Endodermal cell (in vitro differentiated cells): ENCODE data around the gene OR10A2. TPM values are rescaled to one million over a fixed set of nuclear protein-coding genes. Genes with fewer than 3 reads are reported as not detected.

Experiments
- DNase-seq: peaks from one replicate; pipeline ENCODE4 v3.0.0-alpha.2; 2017
- H3K27ac ChIP-seq: 2 replicates; pipeline ENCODE4 v1.5.1; 2013; ENCODE audit warnings: mild to moderate bottlenecking, low read depth, low read length, moderate library complexity
- H3K27me3 ChIP-seq: 2 replicates; pipeline ENCODE4 v1.6.1; 2013; ENCODE audit warnings: mild to moderate bottlenecking, low read length, moderate library complexity; ENCODE audit not compliant: insufficient read depth, control insufficient read depth, poor library complexity, severe bottlenecking
- H3K36me3 ChIP-seq: 2 replicates; pipeline ENCODE4 v1.7.0; 2013; ENCODE audit warnings: mild to moderate bottlenecking, low read length, moderate library complexity; ENCODE audit not compliant: control insufficient read depth, insufficient read depth
- H3K4me1 ChIP-seq: one replicate; pipeline ENCODE4 v1.7.0; 2013; ENCODE audit warnings: low read length; ENCODE audit not compliant: control insufficient read depth, insufficient read depth
- H3K4me3 ChIP-seq: 2 replicates; pipeline ENCODE4 v1.5.1; 2013; ENCODE audit warnings: mild to moderate bottlenecking, low read length, moderate library complexity
- H3K9ac ChIP-seq: 2 replicates; pipeline ENCODE4 v1.6.1; 2013; ENCODE audit warnings: mild to moderate bottlenecking, low read length, moderate library complexity; ENCODE audit not compliant: poor library complexity, severe bottlenecking; ENCODE audit errors: extremely low read depth
- H3K9me3 ChIP-seq: 2 replicates; pipeline ENCODE4 v1.6.1; 2013; ENCODE audit warnings: mild to moderate bottlenecking, low read length, moderate library complexity; ENCODE audit not compliant: control insufficient read depth
- H3K27ac Mint-ChIP-seq: 2 replicates; pipeline ENCODE4 v1.8.0; 2020; ENCODE audit warnings: mixed read lengths
- H3K27me3 Mint-ChIP-seq: 2 replicates; pipeline ENCODE4 v1.8.0; 2021; ENCODE audit warnings: mild to moderate bottlenecking, mixed read lengths; ENCODE audit not compliant: insufficient read depth
- H3K36me3 Mint-ChIP-seq: 2 replicates; pipeline ENCODE4 v1.8.0; 2020; ENCODE audit warnings: low read depth, mixed read lengths
- H3K4me1 Mint-ChIP-seq: 2 replicates; pipeline ENCODE4 v1.8.0; 2020; ENCODE audit warnings: mixed read lengths
- H3K4me3 Mint-ChIP-seq: 2 replicates; pipeline ENCODE4 v1.8.0; 2020; ENCODE audit warnings: mild to moderate bottlenecking, moderate library complexity, mixed read lengths
- H3K9me3 Mint-ChIP-seq: 2 replicates; pipeline ENCODE4 v1.8.0; 2020; ENCODE audit warnings: mild to moderate bottlenecking, mixed read lengths
- WGBS, 2 experiments: methylation state at CpG; one replicate each; pipeline versions ENCODE4 v1.1.5 to v1.1.7; 2013; ENCODE audit warnings: missing lambda C conversion rate in 2 of 2, mixed read lengths in 1 of 2; ENCODE audit not compliant: insufficient coverage in 1 of 2, insufficient read length in 1 of 2; 5-methylcytosine and 5-hydroxymethylcytosine counted together
- total RNA-seq, 2 donors: library from RNA; stranded (reverse); fragmentation: NEBNext Ultra II Directional in 1 of 2; extraction: Animal tissue kit (Norgen Biotek cat#: 25700) in 1 of 2; gene quantifications; 2 replicates in 1 of 2; 3 replicates in 1 of 2; pipeline ENCODE4 v1.2.1, GENCODE V29; 2021
- TF ChIP-seq, protein P1 (sequence below): fragments of 200-600 bp; sonication (generic); conservative IDR thresholded peaks from 2 replicates; pipeline ENCODE4 v1.5.0; 2021; ENCODE audit warnings: antibody characterized with exemption, mild to moderate bottlenecking

Gene OR10A2
- total RNA-seq, 2 donors from 2014 or later: not detected

DNA sequence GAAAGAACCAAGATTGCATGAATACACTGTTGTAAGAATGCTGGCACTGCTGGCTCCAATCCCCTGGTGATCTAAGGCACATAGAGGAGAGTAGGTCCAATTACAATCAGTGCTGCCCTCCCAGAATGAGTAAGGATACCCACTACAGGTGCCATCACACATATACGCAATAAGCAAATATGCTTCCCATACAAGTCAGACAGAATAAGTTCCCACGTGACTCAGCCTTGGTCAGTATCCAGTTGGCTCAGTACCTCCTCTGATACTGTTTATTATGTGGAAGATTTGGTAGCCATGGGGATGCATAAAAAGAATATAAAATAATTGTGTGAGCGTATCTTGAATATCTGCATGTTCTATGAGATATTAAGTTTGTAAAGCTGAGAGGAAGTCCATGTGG is 49.1 kb downstream of the OR10A2 start:
- no peaks in the 10 kb centered on the region for H3K27me3 Mint-ChIP-seq
- 91 to 97% methylated on average over 1 to 3 of the region's 3 CpGs for WGBS, 2 experiments
- H3K36me3 Mint-ChIP-seq: no peaks in the 10 kb centered on the region
- no peak overlapping the region for H3K27ac Mint-ChIP-seq
- H3K27me3 ChIP-seq: no peaks in the 10 kb centered on the region
- no peak overlapping the region for H3K27ac ChIP-seq
- no peaks in the 10 kb centered on the region for H3K4me1 ChIP-seq
- H3K4me1 Mint-ChIP-seq: no peaks in the 10 kb centered on the region
- H3K4me3 ChIP-seq: no peak overlapping the region
- TF ChIP-seq, protein P1, sequence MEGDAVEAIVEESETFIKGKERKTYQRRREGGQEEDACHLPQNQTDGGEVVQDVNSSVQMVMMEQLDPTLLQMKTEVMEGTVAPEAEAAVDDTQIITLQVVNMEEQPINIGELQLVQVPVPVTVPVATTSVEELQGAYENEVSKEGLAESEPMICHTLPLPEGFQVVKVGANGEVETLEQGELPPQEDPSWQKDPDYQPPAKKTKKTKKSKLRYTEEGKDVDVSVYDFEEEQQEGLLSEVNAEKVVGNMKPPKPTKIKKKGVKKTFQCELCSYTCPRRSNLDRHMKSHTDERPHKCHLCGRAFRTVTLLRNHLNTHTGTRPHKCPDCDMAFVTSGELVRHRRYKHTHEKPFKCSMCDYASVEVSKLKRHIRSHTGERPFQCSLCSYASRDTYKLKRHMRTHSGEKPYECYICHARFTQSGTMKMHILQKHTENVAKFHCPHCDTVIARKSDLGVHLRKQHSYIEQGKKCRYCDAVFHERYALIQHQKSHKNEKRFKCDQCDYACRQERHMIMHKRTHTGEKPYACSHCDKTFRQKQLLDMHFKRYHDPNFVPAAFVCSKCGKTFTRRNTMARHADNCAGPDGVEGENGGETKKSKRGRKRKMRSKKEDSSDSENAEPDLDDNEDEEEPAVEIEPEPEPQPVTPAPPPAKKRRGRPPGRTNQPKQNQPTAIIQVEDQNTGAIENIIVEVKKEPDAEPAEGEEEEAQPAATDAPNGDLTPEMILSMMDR: no peak
- H3K9me3 Mint-ChIP-seq: peaks cover 5% of the 10 kb centered on the region
- no peaks in the 10 kb centered on the region for H3K36me3 ChIP-seq
- DNase-seq: no peak
- H3K9ac ChIP-seq: no peak overlapping the region
- no peaks in the 10 kb centered on the region for H3K9me3 ChIP-seq
- no peak overlapping the region for H3K4me3 Mint-ChIP-seq

DNA sequence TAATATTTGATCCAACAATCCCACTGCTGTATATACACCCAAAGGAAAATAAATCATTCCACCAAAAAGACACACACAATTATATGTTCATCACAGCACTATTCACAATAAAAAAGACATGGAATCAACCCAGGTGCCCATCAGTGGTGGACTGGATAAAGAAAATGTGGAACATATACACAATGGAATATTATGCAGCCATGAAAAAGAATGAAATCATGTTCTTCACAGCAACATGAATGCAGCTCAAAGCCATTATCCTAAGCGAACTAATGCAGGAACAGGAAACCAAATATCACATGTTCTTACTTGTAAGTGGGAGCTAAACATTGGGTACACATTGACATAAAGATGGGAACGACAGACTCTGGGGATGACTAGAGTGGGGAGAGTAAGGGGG is 56.8 kb downstream of the OR10A2 start:
- H3K27me3 Mint-ChIP-seq: no peaks in the 10 kb centered on the region
- no peak overlapping the region for H3K4me3 Mint-ChIP-seq
- TF ChIP-seq, protein P1: no peak
- H3K4me1 Mint-ChIP-seq: no peaks in the 10 kb centered on the region
- DNase-seq: no peak
- 35 to 40% methylated on average over 1 to 2 of the region's 2 CpGs for WGBS, 2 experiments
- H3K36me3 Mint-ChIP-seq: no peaks in the 10 kb centered on the region
- H3K36me3 ChIP-seq: no peaks in the 10 kb centered on the region
- H3K27ac ChIP-seq: no peak overlapping the region
- no peaks in the 10 kb centered on the region for H3K4me1 ChIP-seq
- H3K9ac ChIP-seq: no peak overlapping the region
- no peaks in the 10 kb centered on the region for H3K27me3 ChIP-seq
- H3K9me3 Mint-ChIP-seq: no peaks in the 10 kb centered on the region
- H3K9me3 ChIP-seq: no peaks in the 10 kb centered on the region
- no peak overlapping the region for H3K27ac Mint-ChIP-seq
- no peak overlapping the region for H3K4me3 ChIP-seq

GRCh38 chr11:6920702-6921101 is 57.8 kb downstream of the OR10A2 start, which contains the start of gene OR2D3:
OR2D3 (plus strand) TSS chr11:6921002; CDS start chr11:6921002, 0 bp downstream.
- H3K4me1 Mint-ChIP-seq: peaks cover 3% of the 10 kb centered on the region
- no peaks in the 10 kb centered on the region for H3K9me3 ChIP-seq
- no peak within 1 kb of the TSS for H3K27ac Mint-ChIP-seq

More at GRCh38 chr11:6920702-6921101, 57.8 kb downstream of the OR10A2 start, which contains the start of gene OR2D3:
- Histone ChIP-seq H3K4me1 (no peaks in the 10 kb centered on the region), H3K27ac (no peak within 1 kb of the TSS), H3K36me3 (no peaks in the 10 kb centered on the region), H3K27me3 (no peaks in the 10 kb centered on the region), H3K4me3 (no peak within 1 kb of the TSS), H3K9ac (no peak within 1 kb of the TSS)
- no CpG with 5 or more reads among the region's 1 CpG for WGBS, 2 experiments
- H3K36me3 Mint-ChIP-seq: no peaks in the 10 kb centered on the region
- TF ChIP-seq, protein P1: no peak
- no peak within 1 kb of the TSS for H3K4me3 Mint-ChIP-seq
- no peak for DNase-seq
- no peaks in the 10 kb centered on the region for H3K9me3 Mint-ChIP-seq
- no peaks in the 10 kb centered on the region for H3K27me3 Mint-ChIP-seq

Other genes starting within 250 kb of the OR10A2 start
- 10 to 100 TPM; 68.3 to 71.0 TPM for gene TPP1, start 243.6 kb upstream of the OR10A2 start, total RNA-seq
- gene DCHS1, start 207.2 kb upstream of the OR10A2 start, total RNA-seq: 10 to 100 TPM; 13.7 to 14.3 TPM
- gene MRPL17, start 179.7 kb upstream of the OR10A2 start, total RNA-seq: 10 to 100 TPM; 57.6 to 72.6 TPM
- gene OR2AG2, start 91.1 kb upstream of the OR10A2 start, total RNA-seq: under 1 TPM; 0.20 to 0.68 TPM
- not detected for gene OR2AG1, start 80.0 kb upstream of the OR10A2 start, total RNA-seq
- gene OR6A2, start 63.4 kb upstream of the OR10A2 start, total RNA-seq: under 1 TPM; 0.09 to 0.51 TPM
- gene OR10A5, start 17.4 kb upstream of the OR10A2 start, total RNA-seq: not detected
- not detected for gene OR10A4, start 13.6 kb downstream of the OR10A2 start, total RNA-seq
- gene OR2D2, start 29.4 kb downstream of the OR10A2 start, total RNA-seq: 1 to 10 TPM in 1 of 2 donors, not detected in 1; 1.1 TPM
- not detected for gene OR2D3, start 57.9 kb downstream of the OR10A2 start, total RNA-seq
- gene ZNF215, start 63.4 kb downstream of the OR10A2 start, total RNA-seq: 10 to 100 TPM in 1 of 2 donors, 1 to 10 TPM in 1; 9.9 to 10.2 TPM
- 10 to 100 TPM in 1 of 2 donors, 1 to 10 TPM in 1; 8.0 to 10.8 TPM for gene ZNF214, start 157.3 kb downstream of the OR10A2 start, total RNA-seq
- under 1 TPM; 0.33 to 0.66 TPM for gene NLRP14, start 157.4 kb downstream of the OR10A2 start, total RNA-seq
- gene RBMXL2, start 225.9 kb downstream of the OR10A2 start, total RNA-seq: under 1 TPM in 1 of 2 donors, not detected in 1; 0.18 TPM